AG04449 (cell line): ENCODE data around the gene NDUFC2.
A peak's percentile ranks its signal among the peaks of the same experiment; 100 is the strongest.

Experiments
- CTCF ChIA-PET: fragments of 350-600 bp; formaldehyde crosslinking; extraction: SDS; loops from one replicate; lab custom pipeline; 2021; ENCODE audit warnings: antibody characterized with exemption; lab: Yijun Ruan, JAX
- POLR2A ChIA-PET: fragments of 400-600, 350-600 bp; formaldehyde crosslinking; extraction: SDS; loops from one replicate; lab custom pipeline; 2020; ENCODE audit warnings: antibody characterized with exemption, inconsistent platforms; lab: Yijun Ruan, JAX
- DNase-seq: peaks from one replicate; pipeline ENCODE4 v3.0.0-alpha.2; 2010; ENCODE audit warnings: low read depth, low spot score
- H3K4me3 ChIP-seq: 2 replicates; pipeline ENCODE4 v1.5.1; 2011; ENCODE audit warnings: low read depth, mild to moderate bottlenecking, control low read depth, low read length
- TF ChIP-seq, protein P1 (sequence below): IDR thresholded peaks from one replicate; pipeline ENCODE4 v1.5.1; 2011; ENCODE audit warnings: mild to moderate bottlenecking, moderate library complexity, low read length, control low read depth, inconsistent platforms; ENCODE audit not compliant: insufficient read depth; ENCODE audit errors: missing control alignments

The NDUFC2 gene

DNA sequence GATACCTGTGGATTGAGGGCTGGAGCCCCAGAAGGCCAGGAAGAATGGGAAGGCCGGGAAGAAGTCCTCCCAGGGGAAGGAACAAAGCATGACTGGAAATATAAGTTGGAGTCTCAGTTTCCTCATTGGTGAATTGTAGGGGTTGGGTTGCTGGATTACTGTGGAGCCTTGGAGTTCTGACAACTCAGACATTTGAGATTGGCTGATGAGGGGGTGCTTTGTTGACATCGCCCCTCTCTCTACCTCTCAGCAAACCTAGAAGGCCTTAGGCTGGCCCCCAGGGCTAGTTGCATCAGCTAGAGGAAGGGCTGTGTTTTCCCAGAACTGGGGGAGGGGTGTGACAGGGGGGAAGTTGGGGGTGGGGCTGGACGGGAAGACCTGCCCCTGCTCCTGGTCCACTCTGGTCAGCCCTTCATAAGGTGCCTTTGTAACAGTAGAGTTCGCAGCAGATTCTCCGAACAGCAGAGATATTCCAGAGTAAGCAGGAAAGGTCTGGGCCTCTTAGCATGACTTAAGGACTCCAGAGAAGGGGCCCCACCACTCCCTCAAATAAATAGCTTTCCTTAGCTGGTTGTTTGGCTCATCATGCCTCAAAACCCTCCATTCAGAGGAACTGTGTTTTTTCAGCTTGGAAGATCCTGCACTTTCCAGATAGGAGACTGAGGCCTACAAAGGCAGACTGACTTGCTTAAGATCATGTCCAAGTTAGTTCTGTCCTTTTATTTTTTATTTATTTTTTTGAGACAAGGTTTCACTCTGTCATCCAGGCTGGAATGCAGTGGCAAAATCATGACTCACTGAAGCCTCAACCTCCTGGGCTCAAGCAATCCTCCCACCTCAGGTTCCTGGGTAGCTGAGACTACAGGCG is 28.5 kb downstream of the NDUFC2 start:
- CTCF ChIA-PET: interaction anchor here (0.7 to 2.2 kb wide), 4 partner anchors 10 to 513 kb away, joined by 3 to 11 read pairs (median 4); no protein-coding TSS in a partner anchor
- no peak overlapping the region for H3K4me3 ChIP-seq
- TF ChIP-seq, protein P1, sequence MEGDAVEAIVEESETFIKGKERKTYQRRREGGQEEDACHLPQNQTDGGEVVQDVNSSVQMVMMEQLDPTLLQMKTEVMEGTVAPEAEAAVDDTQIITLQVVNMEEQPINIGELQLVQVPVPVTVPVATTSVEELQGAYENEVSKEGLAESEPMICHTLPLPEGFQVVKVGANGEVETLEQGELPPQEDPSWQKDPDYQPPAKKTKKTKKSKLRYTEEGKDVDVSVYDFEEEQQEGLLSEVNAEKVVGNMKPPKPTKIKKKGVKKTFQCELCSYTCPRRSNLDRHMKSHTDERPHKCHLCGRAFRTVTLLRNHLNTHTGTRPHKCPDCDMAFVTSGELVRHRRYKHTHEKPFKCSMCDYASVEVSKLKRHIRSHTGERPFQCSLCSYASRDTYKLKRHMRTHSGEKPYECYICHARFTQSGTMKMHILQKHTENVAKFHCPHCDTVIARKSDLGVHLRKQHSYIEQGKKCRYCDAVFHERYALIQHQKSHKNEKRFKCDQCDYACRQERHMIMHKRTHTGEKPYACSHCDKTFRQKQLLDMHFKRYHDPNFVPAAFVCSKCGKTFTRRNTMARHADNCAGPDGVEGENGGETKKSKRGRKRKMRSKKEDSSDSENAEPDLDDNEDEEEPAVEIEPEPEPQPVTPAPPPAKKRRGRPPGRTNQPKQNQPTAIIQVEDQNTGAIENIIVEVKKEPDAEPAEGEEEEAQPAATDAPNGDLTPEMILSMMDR: no peak
- peak; percentile 29 for DNase-seq
- POLR2A ChIA-PET: no interaction called here

DNA sequence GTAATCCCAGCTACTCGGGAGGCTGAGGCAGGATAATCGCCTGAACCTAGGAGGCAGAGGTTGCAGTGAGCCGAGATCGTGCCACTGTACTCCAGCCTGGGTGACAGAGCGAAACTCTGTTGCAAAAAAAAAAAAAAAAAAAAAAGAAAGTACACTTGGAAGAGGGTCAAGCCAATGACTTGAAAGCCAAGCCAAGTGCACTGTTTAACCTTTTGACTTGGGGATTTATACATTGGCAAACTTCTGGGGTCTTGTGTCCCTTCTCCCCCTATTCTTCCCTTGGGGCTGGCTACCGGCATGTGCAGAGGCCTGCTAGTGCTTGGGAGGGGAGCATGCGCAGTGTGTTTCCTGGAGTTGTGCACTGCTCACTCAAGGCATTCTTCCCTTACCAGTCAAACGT is 30.3 kb downstream of the NDUFC2 start:
- ChIA-PET POLR2A (interaction anchor here (0.7 kb wide), 1 partner anchor 430 kb away, joined by 5 read pairs; no protein-coding TSS in a partner anchor), CTCF (interaction anchor here (0.6 to 7.0 kb wide), 4 partner anchors 9 to 273 kb away, joined by 3 to 90 read pairs (median 4); partner anchors contain the start of gene ALG8)
- TF ChIP-seq, protein P1: no peak
- no peak overlapping the region for H3K4me3 ChIP-seq
- no peak for DNase-seq

DNA sequence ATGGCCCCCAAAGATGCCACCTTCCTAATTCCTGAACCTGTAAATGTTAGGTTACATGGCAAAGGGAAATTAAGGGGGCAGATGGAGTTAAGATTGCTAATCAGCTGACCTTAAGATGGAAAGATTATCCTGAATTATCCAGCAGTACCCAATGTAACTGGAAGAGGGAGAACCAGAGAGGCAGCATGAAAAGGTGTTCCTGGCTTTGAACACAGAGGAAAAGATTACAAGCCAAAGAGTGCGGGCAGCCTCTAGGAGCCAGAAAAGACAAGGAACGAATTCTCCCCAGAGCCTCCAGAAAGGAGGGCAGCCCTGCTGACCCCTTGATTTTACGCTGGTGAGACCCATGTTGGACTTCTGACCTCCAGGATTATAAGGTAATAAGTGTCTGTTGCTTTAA is 31.1 kb downstream of the NDUFC2 start:
- CTCF ChIA-PET: interaction anchor here (0.6 to 7.0 kb wide), 7 partner anchors 9 to 516 kb away, joined by 3 to 90 read pairs (median 4); partner anchors contain the start of genes ALG8, NDUFC2 and THRSP
- POLR2A ChIA-PET: interaction anchor here (0.7 kb wide), 1 partner anchor 429 kb away, joined by 5 read pairs; no protein-coding TSS in a partner anchor
- no peak for DNase-seq
- TF ChIP-seq, protein P1: no peak
- H3K4me3 ChIP-seq: no peak overlapping the region

DNA sequence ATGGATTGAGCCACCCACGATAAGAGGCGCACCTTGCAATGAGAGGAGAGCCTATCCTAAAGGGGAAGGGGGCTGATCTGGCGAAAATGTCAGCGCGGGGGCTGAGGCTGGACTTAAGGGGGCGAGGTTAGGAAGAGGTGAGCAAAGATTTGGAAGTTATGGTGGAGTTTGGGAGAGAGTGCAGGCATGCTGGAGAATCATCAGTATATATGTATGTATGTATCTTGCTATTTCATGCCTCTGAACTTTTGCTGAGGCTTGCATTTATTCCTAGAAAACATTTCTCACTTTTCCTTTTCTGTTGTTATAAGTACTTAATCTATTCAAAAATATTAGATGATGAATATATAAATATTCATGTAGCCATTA is 33.2 kb downstream of the NDUFC2 start:
- TF ChIP-seq, protein P1: no peak
- ChIA-PET CTCF (interaction anchor here (0.7 to 7.0 kb wide), 31 partner anchors 9 to 518 kb away, joined by 3 to 90 read pairs (median 5); partner anchors contain the start of genes INTS4, NDUFC2 and THRSP), POLR2A (no interaction called here)
- H3K4me3 ChIP-seq: no peak overlapping the region
- DNase-seq: no peak

DNA sequence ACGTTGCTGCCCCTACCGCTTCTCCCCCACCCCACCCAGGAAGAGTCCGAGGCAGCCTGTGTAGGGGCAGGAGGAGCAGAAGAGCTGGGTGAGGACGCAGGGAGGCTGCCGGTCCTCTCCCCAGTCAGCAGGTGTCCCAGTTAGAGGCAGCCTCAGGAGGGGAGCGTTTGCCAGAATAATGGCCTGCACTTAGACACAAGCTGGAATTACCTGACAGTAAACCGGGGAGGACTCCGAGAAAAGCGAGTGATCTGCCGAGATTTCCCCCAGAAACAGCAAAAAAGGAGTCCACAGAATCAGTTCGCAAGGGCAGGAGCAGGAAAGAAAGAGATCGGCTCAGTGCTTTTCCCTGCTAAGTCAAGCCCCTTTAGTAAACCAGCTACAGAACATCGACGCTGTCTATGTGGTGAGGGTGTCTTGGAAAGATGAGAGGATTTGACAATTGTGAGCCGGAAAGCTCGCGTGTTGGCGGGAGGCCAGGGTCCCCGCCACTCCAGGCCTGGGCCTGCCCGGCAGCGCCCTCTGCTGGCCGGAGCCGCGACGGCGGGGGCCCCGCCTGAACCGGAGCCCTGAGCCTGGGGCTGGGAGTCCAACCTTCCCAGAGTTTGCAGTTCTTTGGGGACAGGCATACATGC is 33.7 kb downstream of the NDUFC2 start:
- CTCF ChIA-PET: interaction anchor here (0.6 to 7.0 kb wide), 40 partner anchors 9 to 518 kb away, joined by 3 to 90 read pairs (median 4); partner anchors contain the start of genes INTS4, NDUFC2 and THRSP
- no peak for DNase-seq
- POLR2A ChIA-PET: interaction anchor here (0.5 kb wide), 1 partner anchor 15 kb away, joined by 3 read pairs; no protein-coding TSS in a partner anchor
- peak overlapping the region; percentile 59 for H3K4me3 ChIP-seq
- TF ChIP-seq, protein P1: peak; percentile 92
